ENCODE measurements around the gene ISCA1.

Gene ISCA1

DNA sequence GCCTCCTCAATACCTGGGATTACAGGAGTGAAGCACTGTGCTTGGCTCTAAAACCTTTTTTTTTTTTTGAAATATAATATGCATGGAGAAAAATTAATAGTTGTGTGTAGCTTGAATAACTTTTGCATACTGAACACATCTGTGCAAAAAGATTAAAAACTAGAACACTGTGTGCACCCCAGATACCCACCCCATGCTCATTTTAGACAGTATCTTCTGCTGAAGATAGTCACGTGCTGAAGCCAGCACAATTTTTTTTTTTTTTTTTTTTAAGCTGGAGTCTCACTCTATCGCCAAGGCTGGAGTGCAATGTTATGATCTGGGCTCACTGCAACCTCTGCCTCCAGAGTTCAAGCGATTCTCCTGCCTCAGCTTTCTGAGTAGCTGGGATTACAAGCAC, 62.7 kb downstream of the ISCA1 start:
- TF ChIP-seq, protein P1, sequence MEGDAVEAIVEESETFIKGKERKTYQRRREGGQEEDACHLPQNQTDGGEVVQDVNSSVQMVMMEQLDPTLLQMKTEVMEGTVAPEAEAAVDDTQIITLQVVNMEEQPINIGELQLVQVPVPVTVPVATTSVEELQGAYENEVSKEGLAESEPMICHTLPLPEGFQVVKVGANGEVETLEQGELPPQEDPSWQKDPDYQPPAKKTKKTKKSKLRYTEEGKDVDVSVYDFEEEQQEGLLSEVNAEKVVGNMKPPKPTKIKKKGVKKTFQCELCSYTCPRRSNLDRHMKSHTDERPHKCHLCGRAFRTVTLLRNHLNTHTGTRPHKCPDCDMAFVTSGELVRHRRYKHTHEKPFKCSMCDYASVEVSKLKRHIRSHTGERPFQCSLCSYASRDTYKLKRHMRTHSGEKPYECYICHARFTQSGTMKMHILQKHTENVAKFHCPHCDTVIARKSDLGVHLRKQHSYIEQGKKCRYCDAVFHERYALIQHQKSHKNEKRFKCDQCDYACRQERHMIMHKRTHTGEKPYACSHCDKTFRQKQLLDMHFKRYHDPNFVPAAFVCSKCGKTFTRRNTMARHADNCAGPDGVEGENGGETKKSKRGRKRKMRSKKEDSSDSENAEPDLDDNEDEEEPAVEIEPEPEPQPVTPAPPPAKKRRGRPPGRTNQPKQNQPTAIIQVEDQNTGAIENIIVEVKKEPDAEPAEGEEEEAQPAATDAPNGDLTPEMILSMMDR (IDR thresholded peaks at IDR 0.05; ENCODE audit: low read depth, low read length, missing control alignments) = no peak
- no peak overlapping the region for H3K4me3 ChIP-seq (replicated peaks; ENCODE audit: low read depth, low read length)
- DNase-seq (ENCODE audit: extremely low read depth, low read depth) = no peak

DNA sequence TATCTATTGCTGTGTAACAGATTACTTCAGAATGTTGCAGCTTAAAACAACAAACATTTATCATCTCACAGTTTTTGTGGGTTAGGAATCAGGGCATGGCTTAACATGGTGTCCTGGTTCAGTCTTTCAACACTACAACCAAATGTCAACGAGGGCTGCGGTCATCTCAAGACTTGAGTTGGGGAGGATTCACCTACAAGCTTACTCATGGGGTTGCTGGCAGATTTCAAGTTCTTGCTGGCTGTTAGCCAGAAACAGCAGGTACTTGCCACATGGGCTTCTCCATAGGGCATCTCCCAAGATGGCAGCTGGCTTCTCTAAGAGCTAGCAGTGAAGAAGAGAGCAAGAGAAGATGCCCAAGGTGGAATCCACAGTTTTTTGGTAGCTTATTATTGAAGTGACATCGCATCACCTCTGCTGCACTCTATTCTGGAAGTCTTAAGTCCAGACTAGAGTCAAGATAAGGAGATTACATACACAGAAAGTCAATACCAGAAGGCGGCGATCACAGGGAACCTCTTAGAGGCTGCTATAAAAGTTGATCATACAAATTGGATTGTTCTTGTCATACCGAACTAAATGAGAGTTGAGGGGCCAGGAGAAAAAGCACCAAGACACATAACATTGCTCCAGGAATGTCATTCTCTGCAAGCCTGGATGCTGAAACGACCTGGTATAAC, 65.1 kb downstream of the ISCA1 start:
- TF ChIP-seq, protein P1 (IDR thresholded peaks at IDR 0.05; ENCODE audit: low read depth, low read length, missing control alignments) = no peak
- no peak for DNase-seq (ENCODE audit: extremely low read depth, low read depth)
- H3K4me3 ChIP-seq (replicated peaks; ENCODE audit: low read depth, low read length) = no peak overlapping the region

All from HFF-Myc (cell line).